GM12801 (cell line): ENCODE results near the gene XIAP.

Experiments
- TF ChIP-seq, protein P1 (sequence below): IDR thresholded peaks from one replicate; pipeline ENCODE4 v1.5.1; 2011; ENCODE audit warnings: control low read depth; ENCODE audit not compliant: insufficient read length; ENCODE audit errors: extremely low read depth

The XIAP gene

DNA sequence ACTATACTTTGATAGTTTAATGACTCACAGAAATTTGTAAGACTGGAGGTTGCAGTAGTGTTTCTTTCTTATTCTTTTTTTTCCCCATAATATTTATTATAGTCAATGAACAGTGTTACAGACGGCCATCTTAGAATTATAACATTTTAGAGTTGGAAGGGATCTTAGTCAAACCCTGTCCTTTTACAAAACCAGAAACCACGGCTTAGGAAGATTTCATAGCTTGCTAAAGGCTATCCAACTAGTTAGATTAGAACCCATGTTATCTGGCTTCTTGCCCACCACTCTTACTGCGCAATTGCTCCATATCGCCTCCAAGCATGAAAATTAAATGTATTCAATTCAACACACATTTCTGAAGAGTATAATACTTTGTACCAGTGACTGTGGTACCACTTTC is 1.1 kb downstream of the XIAP start:
- TF ChIP-seq, protein P1, sequence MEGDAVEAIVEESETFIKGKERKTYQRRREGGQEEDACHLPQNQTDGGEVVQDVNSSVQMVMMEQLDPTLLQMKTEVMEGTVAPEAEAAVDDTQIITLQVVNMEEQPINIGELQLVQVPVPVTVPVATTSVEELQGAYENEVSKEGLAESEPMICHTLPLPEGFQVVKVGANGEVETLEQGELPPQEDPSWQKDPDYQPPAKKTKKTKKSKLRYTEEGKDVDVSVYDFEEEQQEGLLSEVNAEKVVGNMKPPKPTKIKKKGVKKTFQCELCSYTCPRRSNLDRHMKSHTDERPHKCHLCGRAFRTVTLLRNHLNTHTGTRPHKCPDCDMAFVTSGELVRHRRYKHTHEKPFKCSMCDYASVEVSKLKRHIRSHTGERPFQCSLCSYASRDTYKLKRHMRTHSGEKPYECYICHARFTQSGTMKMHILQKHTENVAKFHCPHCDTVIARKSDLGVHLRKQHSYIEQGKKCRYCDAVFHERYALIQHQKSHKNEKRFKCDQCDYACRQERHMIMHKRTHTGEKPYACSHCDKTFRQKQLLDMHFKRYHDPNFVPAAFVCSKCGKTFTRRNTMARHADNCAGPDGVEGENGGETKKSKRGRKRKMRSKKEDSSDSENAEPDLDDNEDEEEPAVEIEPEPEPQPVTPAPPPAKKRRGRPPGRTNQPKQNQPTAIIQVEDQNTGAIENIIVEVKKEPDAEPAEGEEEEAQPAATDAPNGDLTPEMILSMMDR, result no peak

DNA sequence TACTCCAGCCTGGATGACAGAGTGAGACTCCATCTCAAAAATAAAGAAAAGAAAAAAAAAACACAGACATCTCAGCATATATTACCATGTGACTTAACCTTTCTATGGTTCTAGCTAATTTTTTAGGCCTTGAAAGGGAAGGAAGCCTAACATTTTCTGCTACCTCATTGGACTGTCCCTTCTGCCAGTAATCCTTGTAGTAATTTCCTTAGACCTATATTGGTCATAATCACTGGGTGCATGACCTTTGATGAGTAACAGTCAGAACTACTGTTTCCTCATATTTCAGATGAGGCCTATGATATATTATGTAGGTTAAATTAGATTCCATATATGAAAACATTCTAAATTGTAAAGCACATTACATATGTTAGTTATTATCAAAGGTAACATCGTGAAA is 9.6 kb downstream of the XIAP start:
- TF ChIP-seq, protein P1, result no peak

- TF ChIP-seq, protein P1, result no peak
Measured at GRCh38 chrX:123871309-123871708, 11.5 kb downstream of the XIAP start.

GRCh38 chrX:123873956-123874355 is 14.1 kb downstream of the XIAP start:
- TF ChIP-seq, protein P1, result no peak

DNA sequence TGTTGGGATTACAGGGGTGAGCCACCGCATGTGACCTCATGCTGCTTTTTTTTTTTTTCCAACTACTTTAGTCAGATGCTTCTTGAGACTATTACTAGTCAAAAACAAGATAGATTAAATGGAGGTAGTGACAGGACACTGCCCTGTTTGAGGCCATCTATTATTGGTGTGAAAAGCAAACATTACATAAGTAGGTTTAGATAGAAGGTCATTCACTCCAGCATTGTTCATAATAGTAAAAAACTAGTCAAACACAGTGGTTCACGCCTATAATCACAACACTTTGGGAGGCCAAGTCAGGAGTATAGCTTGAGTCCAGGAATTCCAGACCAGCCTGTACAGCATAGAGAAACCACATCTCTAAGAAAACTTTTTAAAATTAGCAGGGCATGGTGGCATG is 16.3 kb downstream of the XIAP start:
- TF ChIP-seq, protein P1, result no peak

DNA sequence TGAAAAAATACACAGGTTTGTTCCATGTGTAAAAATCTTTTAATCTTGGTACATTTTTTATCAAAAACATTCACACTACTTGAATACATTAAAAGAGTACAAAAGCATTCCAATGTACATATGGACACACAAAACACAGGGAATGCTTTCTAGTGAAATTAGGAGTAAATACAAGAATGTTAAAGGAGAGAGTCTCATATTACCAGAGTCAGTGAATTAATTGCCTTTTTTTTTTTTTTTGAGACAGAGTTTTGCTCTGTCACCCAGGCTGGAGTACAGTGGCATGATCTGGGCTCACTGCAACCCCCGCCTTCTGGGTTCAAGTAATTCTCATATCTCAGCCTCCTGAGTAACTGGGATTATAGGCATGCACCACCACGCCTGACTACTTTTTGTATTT is 17.0 kb downstream of the XIAP start:
- TF ChIP-seq, protein P1, result no peak

GRCh38 chrX:123878252-123878721 is 18.4 kb downstream of the XIAP start:
- TF ChIP-seq, protein P1, result no peak

- TF ChIP-seq, protein P1, result no peak
Measured at GRCh38 chrX:123881330-123881729, 21.5 kb downstream of the XIAP start.
